Muscle of leg (tissue), 11 donors: ENCODE data around the gene CYTH1. TPM values are rescaled to one million over a fixed set of nuclear protein-coding genes. Genes with fewer than 3 reads are reported as not detected.

ENCODE experiments used
- DNase-seq: peaks from one replicate; pipeline ENCODE4 v3.0.0; 2013
- H3K27ac ChIP-seq: one replicate; pipeline ENCODE4 v1.5.1; 2013; ENCODE audit warnings: mild to moderate bottlenecking, low read length, control low read depth
- H3K27me3 ChIP-seq: one replicate; pipeline ENCODE4 v1.6.1; 2013; ENCODE audit warnings: low read length; ENCODE audit not compliant: control insufficient read depth, insufficient read depth
- H3K36me3 ChIP-seq: one replicate; pipeline ENCODE4 v1.6.1; 2013; ENCODE audit warnings: low read length; ENCODE audit not compliant: control insufficient read depth, insufficient read depth
- H3K4me1 ChIP-seq: one replicate; pipeline ENCODE4 v1.6.1; 2013; ENCODE audit warnings: low read length; ENCODE audit not compliant: control insufficient read depth, insufficient read depth
- H3K4me3 ChIP-seq: one replicate; pipeline ENCODE4 v1.5.1; 2013; ENCODE audit warnings: low read length, control low read depth
- H3K9me3 ChIP-seq: replicated peaks from 2 replicates; pipeline ENCODE4 v1.6.1; 2013; ENCODE audit warnings: low read depth, low read length; ENCODE audit not compliant: control insufficient read depth
- WGBS: methylation state at CpG from one replicate; pipeline ENCODE4 v1.1.5; 2013; ENCODE audit warnings: missing lambda C conversion rate; ENCODE audit not compliant: insufficient coverage; 5-methylcytosine and 5-hydroxymethylcytosine counted together
- polyA plus RNA-seq, 8 donors: library from polyadenylated mRNA; unstranded; fragments of 120-200 nt; gene quantifications; one replicate each; pipeline versions ENCODE4 v1.2.1 to v1.2.3, GENCODE V29; 2013; ENCODE audit warnings: inconsistent platforms in 1 of 8, low replicate concordance in 1 of 8; ENCODE audit not compliant: insufficient read length in 8 of 8, insufficient read depth in 1 of 8
- total RNA-seq: library from RNA; stranded (reverse); fragments of 120-200 nt; gene quantifications from one replicate; pipeline ENCODE4 v1.2.4, GENCODE V29; 2013

CYTH1 gene
- total and polyA plus RNA-seq, 9 donors, result 17.3 to 26.9 (median 21.1) TPM

GRCh38 chr17:78629436-78629995, 152.6 kb downstream of the CYTH1 start:
- Histone ChIP-seq H3K4me3 (no peak overlapping the region), H3K9me3 (no peaks in the 10 kb centered on the region), H3K4me1 (peaks cover 34% of the 10 kb centered on the region), H3K27ac (no peak overlapping the region), H3K27me3 (no peaks in the 10 kb centered on the region), H3K36me3 (no peaks in the 10 kb centered on the region)
- 88% methylated on average over 23 of the region's 23 CpGs for WGBS
- DNase-seq, result no peak

- Histone ChIP-seq H3K9me3 (no peaks in the 10 kb centered on the region), H3K36me3 (no peaks in the 10 kb centered on the region), H3K4me3 (no peak overlapping the region), H3K27ac (no peak overlapping the region), H3K27me3 (no peaks in the 10 kb centered on the region), H3K4me1 (peaks cover 34% of the 10 kb centered on the region)
- 69% methylated on average over 21 of the region's 30 CpGs for WGBS
- peak; percentile 49 for DNase-seq
Measured at GRCh38 chr17:78628547-78629435, 153.3 kb downstream of the CYTH1 start.

DNA sequence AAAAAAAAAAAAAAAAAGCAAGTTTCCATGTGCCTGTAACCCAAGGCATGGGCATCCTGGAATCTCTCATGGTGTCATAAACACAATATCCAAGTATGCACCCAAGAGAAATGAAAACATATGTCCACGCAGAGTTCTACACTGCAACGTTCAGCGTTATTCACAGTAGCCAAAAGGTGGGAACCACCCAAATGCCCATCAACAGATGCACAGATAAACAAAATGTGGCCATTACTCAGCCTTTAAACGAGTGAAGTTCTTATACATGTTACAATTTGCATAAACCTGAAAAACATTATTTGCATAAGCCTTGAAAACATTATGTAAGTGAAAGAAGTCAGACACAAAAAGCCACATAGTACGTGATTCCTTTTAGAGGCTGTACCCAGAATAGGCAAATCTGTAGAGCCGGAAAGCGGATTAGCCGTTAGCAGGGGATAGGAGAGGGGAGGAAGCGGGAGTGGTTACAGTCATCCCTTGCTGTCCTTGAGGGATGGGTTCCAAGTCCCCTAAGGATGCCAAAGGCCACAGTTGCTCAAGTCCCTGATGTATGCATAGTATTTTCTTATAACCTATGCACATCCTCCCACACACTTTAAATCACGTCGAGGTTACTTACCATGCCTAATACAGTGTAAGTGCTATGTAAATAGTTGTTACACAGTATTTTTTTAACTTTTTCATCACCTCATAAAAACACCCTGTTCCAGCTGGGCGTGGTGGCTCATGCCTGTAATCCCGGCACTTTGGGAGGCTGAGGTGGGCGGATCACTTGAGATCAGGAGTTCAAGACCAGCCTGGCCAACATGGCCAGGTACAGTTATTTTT, 157.5 kb downstream of the CYTH1 start:
- no peaks in the 10 kb centered on the region for H3K27me3 ChIP-seq
- H3K27ac ChIP-seq, result no peak overlapping the region
- H3K4me3 ChIP-seq, result no peak overlapping the region
- no peaks in the 10 kb centered on the region for H3K36me3 ChIP-seq
- 60% methylated on average over 8 of the region's 14 CpGs for WGBS
- peaks cover 20% of the 10 kb centered on the region for H3K4me1 ChIP-seq
- peaks cover 3% of the 10 kb centered on the region for H3K9me3 ChIP-seq
- no peak for DNase-seq

Other genes with a start within 250 kb of the CYTH1 start
- 0.35 TPM for gene DNAH17, start 204.9 kb downstream of the CYTH1 start, total RNA-seq
- 1 to 10 TPM; 1.5 to 5.2 (median 2.2) TPM for gene DNAH17, start 204.9 kb downstream of the CYTH1 start, polyA plus RNA-seq
- 17.8 TPM for gene USP36, start 58.5 kb upstream of the CYTH1 start, total RNA-seq
- 10 to 100 TPM; 24.8 to 36.8 (median 30.1) TPM for gene USP36, start 58.5 kb upstream of the CYTH1 start, polyA plus RNA-seq
- gene CEP295NL, start 120.9 kb upstream of the CYTH1 start, total RNA-seq, result 1.4 TPM
- gene CEP295NL, start 120.9 kb upstream of the CYTH1 start, polyA plus RNA-seq, result under 1 TPM; 0.08 to 0.69 (median 0.35) TPM
- 94.8 TPM for gene TIMP2, start 143.1 kb upstream of the CYTH1 start, total RNA-seq
- gene TIMP2, start 143.1 kb upstream of the CYTH1 start, polyA plus RNA-seq, result 100 to 1,000 TPM; 147 to 309 (median 203) TPM
- 31.9 TPM for gene LGALS3BP, start 197.7 kb upstream of the CYTH1 start, total RNA-seq
- gene LGALS3BP, start 197.7 kb upstream of the CYTH1 start, polyA plus RNA-seq, result 10 to 100 TPM; 38.9 to 78.6 (median 58.6) TPM
- gene CANT1, start 227.5 kb upstream of the CYTH1 start, total RNA-seq, result 21.7 TPM
- gene CANT1, start 227.5 kb upstream of the CYTH1 start, polyA plus RNA-seq, result 10 to 100 TPM; 24.4 to 41.5 (median 33.3) TPM
- 10.8 TPM for gene C1QTNF1, start 241.9 kb upstream of the CYTH1 start, total RNA-seq
- gene C1QTNF1, start 241.9 kb upstream of the CYTH1 start, polyA plus RNA-seq, result 10 to 100 TPM in 2 of 8 donors, 1 to 10 TPM in 6; 3.3 to 10.9 (median 5.7) TPM